ENCODE measurements around the gene ZFYVE26.

Gene ZFYVE26

GRCh38 chr14:67817750-67818438 lies 1.5 kb upstream of the ZFYVE26 start:
- in situ Hi-C loops (cut with MboI; ENCODE audit: low pct_unique_long_range_greater_than_20kb, low sequenced_read_pairs, unreplicated experiment), result no loop called here

GRCh38 chr14:67815573-67816225 lies 691 bp downstream of the ZFYVE26 start:
- no peak for DNase-seq (ENCODE audit: low spot score)
- TF ChIP-seq, protein P1, sequence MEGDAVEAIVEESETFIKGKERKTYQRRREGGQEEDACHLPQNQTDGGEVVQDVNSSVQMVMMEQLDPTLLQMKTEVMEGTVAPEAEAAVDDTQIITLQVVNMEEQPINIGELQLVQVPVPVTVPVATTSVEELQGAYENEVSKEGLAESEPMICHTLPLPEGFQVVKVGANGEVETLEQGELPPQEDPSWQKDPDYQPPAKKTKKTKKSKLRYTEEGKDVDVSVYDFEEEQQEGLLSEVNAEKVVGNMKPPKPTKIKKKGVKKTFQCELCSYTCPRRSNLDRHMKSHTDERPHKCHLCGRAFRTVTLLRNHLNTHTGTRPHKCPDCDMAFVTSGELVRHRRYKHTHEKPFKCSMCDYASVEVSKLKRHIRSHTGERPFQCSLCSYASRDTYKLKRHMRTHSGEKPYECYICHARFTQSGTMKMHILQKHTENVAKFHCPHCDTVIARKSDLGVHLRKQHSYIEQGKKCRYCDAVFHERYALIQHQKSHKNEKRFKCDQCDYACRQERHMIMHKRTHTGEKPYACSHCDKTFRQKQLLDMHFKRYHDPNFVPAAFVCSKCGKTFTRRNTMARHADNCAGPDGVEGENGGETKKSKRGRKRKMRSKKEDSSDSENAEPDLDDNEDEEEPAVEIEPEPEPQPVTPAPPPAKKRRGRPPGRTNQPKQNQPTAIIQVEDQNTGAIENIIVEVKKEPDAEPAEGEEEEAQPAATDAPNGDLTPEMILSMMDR (IDR thresholded peaks at IDR 0.05; ENCODE audit: extremely low read depth, insufficient read depth, missing control alignments), result no peak

More at GRCh38 chr14:67817750-67818438, 1.5 kb upstream of the ZFYVE26 start:
- DNase-seq (ENCODE audit: low spot score), result no peak
- TF ChIP-seq, protein P1 (IDR thresholded peaks at IDR 0.05; ENCODE audit: extremely low read depth, insufficient read depth, missing control alignments), result no peak

DNA sequence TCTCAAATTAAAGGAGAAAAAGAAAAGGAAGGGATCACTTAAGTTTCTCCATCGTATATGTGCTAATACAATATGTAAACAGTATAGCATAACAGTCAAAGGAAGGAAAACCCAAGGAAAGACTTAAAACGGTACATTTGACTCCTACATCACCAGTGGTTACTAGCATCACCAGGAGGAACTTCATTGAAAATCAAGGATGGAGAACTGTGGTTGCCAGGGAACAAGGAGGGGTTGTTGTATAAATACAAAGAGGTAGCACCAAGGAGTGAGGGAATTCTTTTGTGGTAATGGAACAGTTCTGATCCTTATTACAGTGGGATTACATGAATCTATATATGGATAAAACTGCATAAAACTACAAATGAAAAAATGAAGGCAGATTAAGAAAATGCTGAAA lies 1.6 kb downstream of the ZFYVE26 start:
- TF ChIP-seq, protein P1 (IDR thresholded peaks at IDR 0.05; ENCODE audit: extremely low read depth, insufficient read depth, missing control alignments), result no peak
- in situ Hi-C loops (cut with MboI; ENCODE audit: low pct_unique_long_range_greater_than_20kb, low sequenced_read_pairs, unreplicated experiment), result no loop called here
- DNase-seq (ENCODE audit: low spot score), result no peak

More at GRCh38 chr14:67815573-67816225, 691 bp downstream of the ZFYVE26 start:
- in situ Hi-C loops (cut with MboI; ENCODE audit: low pct_unique_long_range_greater_than_20kb, low sequenced_read_pairs, unreplicated experiment), result no loop called here

DNA sequence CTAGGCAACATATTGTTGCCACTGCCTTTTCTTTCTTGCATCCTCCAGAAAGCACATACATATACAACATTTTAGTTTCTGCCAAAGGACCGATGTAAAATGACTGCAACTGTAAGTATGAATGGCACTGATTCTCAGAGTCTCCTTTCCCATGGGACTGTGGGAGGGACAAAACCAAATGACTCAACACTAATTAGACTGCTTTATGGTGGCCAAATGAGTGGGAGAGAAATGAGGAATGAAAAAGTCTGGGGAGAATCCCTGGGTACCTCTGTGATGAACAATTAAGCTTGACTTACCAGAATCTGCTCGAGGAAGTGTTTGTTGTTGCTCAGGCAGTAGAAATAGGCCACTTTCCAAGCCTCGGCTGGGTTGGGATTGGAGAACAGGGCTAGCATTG lies 10.1 kb downstream of the ZFYVE26 start:
- TF ChIP-seq, protein P1 (IDR thresholded peaks at IDR 0.05; ENCODE audit: extremely low read depth, insufficient read depth, missing control alignments), result no peak
- no peak for DNase-seq (ENCODE audit: low spot score)
- in situ Hi-C loops (cut with MboI; ENCODE audit: low pct_unique_long_range_greater_than_20kb, low sequenced_read_pairs, unreplicated experiment), result no loop called here

- TF ChIP-seq, protein P1 (IDR thresholded peaks at IDR 0.05; ENCODE audit: extremely low read depth, insufficient read depth, missing control alignments), result no peak
- in situ Hi-C loops (cut with MboI; ENCODE audit: low pct_unique_long_range_greater_than_20kb, low sequenced_read_pairs, unreplicated experiment), result no loop called here
These were observed 15.6 kb downstream of the ZFYVE26 start for GRCh38 chr14:67800743-67801142.

GRCh38 chr14:67798731-67799130 lies 17.7 kb downstream of the ZFYVE26 start:
- no peak for DNase-seq (ENCODE audit: low spot score)
- in situ Hi-C loops (cut with MboI; ENCODE audit: low pct_unique_long_range_greater_than_20kb, low sequenced_read_pairs, unreplicated experiment), result no loop called here
- TF ChIP-seq, protein P1 (IDR thresholded peaks at IDR 0.05; ENCODE audit: extremely low read depth, insufficient read depth, missing control alignments), result no peak

More at GRCh38 chr14:67800743-67801142, 15.6 kb downstream of the ZFYVE26 start:
- no peak for DNase-seq (ENCODE audit: low spot score)

Data from GM13977 (cell line).